H1 (cell line): Measurements from ENCODE around the gene THAP12.

Experiments used
- ASH2L ChIP-seq: fragments of 200-600, 300-600 bp; sonication (generic); IDR thresholded peaks from one replicate; pipeline ENCODE4 v1.7.1; 2017; ENCODE audit warnings: low read length
- CEBPB ChIP-seq: IDR thresholded peaks from 2 replicates; pipeline ENCODE4 v1.6.1; 2012; ENCODE audit warnings: low read depth, low read length
- CTCF ChIP-seq, 3 experiments: IDR thresholded peaks; 1 replicate in 2 of 3; 2 replicates in 1 of 3; pipeline versions ENCODE4 v1.5.1 to v1.6.1; 2011; ENCODE audit warnings: low read length in 3 of 3, mild to moderate bottlenecking in 3 of 3, inconsistent platforms in 2 of 3, low read depth in 1 of 3, moderate library complexity in 1 of 3; ENCODE audit not compliant: insufficient read depth in 1 of 3; ENCODE audit errors: control extremely low read depth in 1 of 3
- EGR1 ChIP-seq: IDR thresholded peaks from 2 replicates; pipeline ENCODE4 v1.6.1; 2011; ENCODE audit warnings: low read depth, low read length, borderline replicate concordance
- GTF2F1 ChIP-seq: IDR thresholded peaks from 2 replicates; pipeline ENCODE4 v1.6.1; 2012; ENCODE audit warnings: low read depth, low read length, improper control_type of control experiment, borderline replicate concordance
- HDAC6 ChIP-seq: IDR thresholded peaks from one replicate; pipeline ENCODE4 v1.7.1; 2012; ENCODE audit warnings: low read depth, mild to moderate bottlenecking, inconsistent platforms, low read length, moderate library complexity
- POLR2A ChIP-seq, 2 experiments: IDR thresholded peaks; 1 replicate in 1 of 2; 2 replicates in 1 of 2; pipeline ENCODE4 v1.6.1; 2011; ENCODE audit warnings: low read depth in 2 of 2, low read length in 2 of 2, mild to moderate bottlenecking in 2 of 2; ENCODE audit errors: control extremely low read depth in 1 of 2
- POLR2AphosphoS5 ChIP-seq: IDR thresholded peaks from 2 replicates; pipeline ENCODE4 v1.6.1; 2011; ENCODE audit warnings: low read depth, low read length
- POU5F1 ChIP-seq: IDR thresholded peaks from 2 replicates; pipeline ENCODE4 v1.6.1; 2011; ENCODE audit warnings: low read depth, mild to moderate bottlenecking, low read length, moderate library complexity
- TF ChIP-seq, protein P1 (sequence below): IDR thresholded peaks from 2 replicates; pipeline ENCODE4 v1.6.1; 2012; ENCODE audit warnings: inconsistent platforms

DNA sequence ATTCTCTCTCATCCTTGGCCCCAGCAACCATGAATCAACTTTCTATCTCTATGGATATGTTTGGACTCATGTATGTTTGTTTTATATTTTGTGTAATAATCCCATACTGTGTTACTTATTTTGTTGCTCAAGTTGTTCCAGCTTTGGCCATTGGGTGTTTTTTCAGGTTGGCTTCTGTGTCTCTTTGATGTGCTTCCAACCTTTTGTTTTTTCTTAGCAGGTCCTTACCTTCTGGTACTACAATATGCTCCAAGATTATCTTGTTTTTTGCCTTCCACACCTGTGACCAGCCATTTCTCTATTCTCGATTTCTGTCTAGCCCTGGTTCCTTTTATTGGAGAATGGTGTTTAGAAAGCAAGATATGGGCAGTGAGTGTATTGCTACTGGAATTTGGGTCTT lies 14.4 kb upstream of the THAP12 start:
- TF ChIP-seq CTCF (IDR thresholded peaks at IDR 0.05; ENCODE audit: control extremely low read depth in 1 of 3, insufficient read depth in 1 of 3, low read depth in 1 of 3, low read length in 3 of 3) (no peak), POLR2A (IDR thresholded peaks at IDR 0.05; ENCODE audit: control extremely low read depth in 1 of 2, low read depth in 2 of 2, low read length in 2 of 2) (no peak), ASH2L (no peak), HDAC6 (no peak), POU5F1 (no peak), CEBPB (no peak), GTF2F1 (no peak), POLR2AphosphoS5 (no peak), EGR1 (no peak)
- TF ChIP-seq, protein P1, sequence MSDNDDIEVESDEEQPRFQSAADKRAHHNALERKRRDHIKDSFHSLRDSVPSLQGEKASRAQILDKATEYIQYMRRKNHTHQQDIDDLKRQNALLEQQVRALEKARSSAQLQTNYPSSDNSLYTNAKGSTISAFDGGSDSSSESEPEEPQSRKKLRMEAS, result no peak
